ENCODE results near the gene RAB8A. TPM values are rescaled to one million over a fixed set of nuclear protein-coding genes. Genes with fewer than 3 reads are reported as not detected.
A peak's percentile ranks its signal among the peaks of the same experiment; 100 is the strongest.

The RAB8A gene
- total RNA-seq: 100 to 1,000 TPM; 156 to 167 TPM

DNA sequence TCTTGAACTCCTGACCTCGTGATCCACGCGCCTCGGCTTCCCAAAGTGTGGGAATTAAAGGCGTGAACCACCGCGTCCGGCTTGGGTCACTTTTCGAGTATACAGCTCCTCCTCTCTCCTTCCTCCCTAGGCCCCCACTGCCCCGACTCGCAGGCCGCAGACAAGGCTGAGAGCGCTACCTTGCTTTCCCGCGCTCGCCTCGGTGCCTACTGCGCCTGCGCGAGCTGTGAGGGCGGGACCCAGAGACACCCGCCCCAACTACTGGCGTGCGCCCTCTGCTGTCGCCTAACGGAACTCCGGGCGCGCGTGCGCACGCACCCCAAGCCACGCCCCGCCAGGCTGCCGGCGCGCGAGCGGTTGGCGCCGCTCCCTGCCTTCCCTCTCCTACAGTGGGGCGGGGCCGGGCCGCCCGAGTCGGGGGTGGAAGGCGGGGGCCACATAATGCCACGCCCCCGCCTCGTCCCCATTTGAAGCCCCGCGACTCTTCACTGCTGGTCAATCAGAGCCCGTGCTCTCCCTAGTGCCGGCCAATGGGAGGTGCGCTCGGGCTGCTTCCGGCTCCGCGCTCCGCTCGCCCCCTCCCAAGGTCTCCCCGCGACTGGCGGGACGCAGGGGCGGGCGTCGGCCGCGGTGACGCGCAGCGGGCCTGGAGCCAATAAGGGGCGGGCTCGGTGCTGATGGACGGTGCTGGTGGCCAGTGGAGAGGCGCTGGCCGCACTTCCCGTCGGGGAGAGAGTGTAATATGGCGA, at the start of gene RAB8A:
TSS of gene RAB8A (plus strand) at position 730 of the 749 bp plus-strand sequence. CDS start at position 743, 13 bp downstream.
- Mint-ChIP-seq H3K9me3 (ENCODE audit: insufficient read depth) (no peaks in the 10 kb centered on the region), H3K4me1 (ENCODE audit: low read depth) (peaks cover 39% of the 10 kb centered on the region), H3K27me3 (ENCODE audit: low read depth) (no peaks in the 10 kb centered on the region), H3K36me3 (ENCODE audit: low read depth) (peaks cover 26% of the 10 kb centered on the region), H3K27ac (peak within 1 kb of the TSS; percentile 99), H3K4me3 (peak within 1 kb of the TSS; percentile 98)
- ATAC-seq (peak; percentile 96), DNase-seq (peak; percentile 98)
- CTCF ChIA-PET: interaction anchor here (0.6 to 2.6 kb wide), 26 partner anchors 8 to 659 kb away, joined by 3 to 20 read pairs (median 4); partner anchors contain the start of genes FAM32A, HSH2D and TPM4
- POLR2A ChIA-PET: interaction anchor here (0.6 to 3.3 kb wide), 16 partner anchors 15 to 1530 kb away, joined by 3 to 19 read pairs (median 4); partner anchors contain the start of genes FAM32A, HSH2D and TPM4

DNA sequence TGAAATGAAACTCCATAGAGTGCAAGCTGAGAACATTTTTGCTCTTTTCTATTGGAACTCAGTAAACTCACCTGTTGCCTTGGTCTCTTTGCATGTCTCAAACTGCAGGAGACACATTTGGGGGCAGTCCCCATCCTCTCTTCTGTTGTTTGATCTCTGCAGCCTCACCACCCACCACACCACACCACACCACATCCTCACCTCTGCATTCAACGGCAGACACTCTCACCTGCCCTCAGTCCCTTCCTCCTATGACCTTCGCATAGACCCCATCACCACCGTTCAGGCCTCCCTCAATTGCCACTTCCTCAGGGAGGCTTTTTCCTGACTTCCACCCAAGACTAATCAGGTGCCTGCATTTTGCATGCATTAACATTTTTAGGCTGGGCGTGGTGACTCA, 49.7 kb upstream of the RAB8A start:
- Mint-ChIP-seq H3K9me3 (ENCODE audit: insufficient read depth) (peaks cover 2% of the 10 kb centered on the region), H3K27ac (peak overlapping the region; percentile 60), H3K36me3 (ENCODE audit: low read depth) (no peaks in the 10 kb centered on the region), H3K27me3 (ENCODE audit: low read depth) (peaks cover 12% of the 10 kb centered on the region), H3K4me3 (peak overlapping the region; percentile 13), H3K4me1 (ENCODE audit: low read depth) (peaks cover 33% of the 10 kb centered on the region)
- ATAC-seq (peak; percentile 86), DNase-seq (peak; percentile 89)
- ChIA-PET POLR2A (interaction anchor here (1.2 to 3.1 kb wide), 3 partner anchors 10 to 24 kb away, joined by 3 to 8 read pairs (median 4); no protein-coding TSS in a partner anchor), CTCF (interaction anchor here (0.9 to 7.8 kb wide), 16 partner anchors 9 to 432 kb away, joined by 3 to 92 read pairs (median 8); partner anchors contain the start of genes FAM32A, RAB8A and TPM4)

DNA sequence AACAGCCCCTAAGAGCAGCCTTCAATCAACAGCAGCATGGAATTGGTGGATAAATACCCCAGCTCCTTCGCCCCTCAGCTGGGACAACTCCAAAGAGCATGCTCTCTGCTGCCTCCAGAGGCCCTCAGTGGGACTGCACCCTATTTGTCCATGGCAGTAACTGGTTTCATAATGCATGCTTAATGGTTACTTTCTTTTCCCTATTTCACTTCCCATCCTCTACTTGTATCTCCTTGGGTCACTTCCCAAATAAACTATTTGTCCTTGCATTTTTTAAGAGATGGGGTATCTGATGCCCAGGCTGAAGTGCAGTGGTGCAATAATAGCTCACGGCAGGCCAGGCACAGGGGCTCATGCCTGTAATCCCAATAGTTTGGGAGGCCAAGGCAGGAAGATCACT, 48.9 kb upstream of the RAB8A start:
- DNase-seq (peak; percentile 75), ATAC-seq (peak; percentile 45)
- Mint-ChIP-seq H3K27me3 (ENCODE audit: low read depth) (peaks cover 12% of the 10 kb centered on the region), H3K4me3 (no peak overlapping the region), H3K36me3 (ENCODE audit: low read depth) (no peaks in the 10 kb centered on the region), H3K4me1 (ENCODE audit: low read depth) (peaks cover 34% of the 10 kb centered on the region), H3K27ac (no peak overlapping the region), H3K9me3 (ENCODE audit: insufficient read depth) (no peaks in the 10 kb centered on the region)
- ChIA-PET POLR2A (interaction anchor here (1.2 to 3.1 kb wide), 4 partner anchors 13 to 81 kb away, joined by 3 to 17 read pairs (median 6); partner anchors contain the start of genes HSH2D and TPM4), CTCF (interaction anchor here (0.8 to 7.8 kb wide), 22 partner anchors 10 to 433 kb away, joined by 3 to 92 read pairs (median 6); partner anchors contain the start of genes FAM32A, HSH2D, RAB8A and TPM4)

DNA sequence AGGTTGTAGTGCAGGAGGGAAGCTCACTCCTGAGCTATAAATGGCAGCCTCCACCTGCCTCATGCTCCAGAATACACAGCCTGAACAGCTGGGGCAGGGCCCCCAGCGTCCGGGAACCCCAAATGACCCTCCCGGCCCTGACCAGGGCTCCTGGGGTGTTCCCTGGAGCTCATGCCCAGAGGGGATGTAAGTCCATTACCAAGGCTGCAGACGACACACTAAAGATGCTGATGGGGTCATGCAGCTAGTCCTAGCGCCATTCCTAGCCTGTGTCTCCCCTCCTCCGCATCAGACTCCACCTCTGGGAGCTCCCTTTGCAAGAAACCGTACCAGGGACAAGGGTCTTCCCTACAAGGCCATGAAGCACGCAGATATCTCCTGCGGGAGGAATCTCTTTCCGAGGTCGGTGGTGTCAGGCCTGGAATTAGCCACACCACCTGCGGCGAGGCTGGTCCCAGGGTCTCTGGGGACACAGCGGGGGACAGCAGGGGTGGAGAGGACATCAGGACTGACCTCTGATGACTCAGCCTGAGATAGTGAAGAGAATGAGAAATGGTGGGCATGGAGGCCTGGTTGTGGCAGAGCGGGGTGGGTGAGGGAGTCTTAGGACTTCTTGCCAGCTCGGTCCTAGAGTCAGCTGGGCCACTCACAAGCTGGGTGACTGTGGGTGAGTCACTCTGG, 47.3 kb upstream of the RAB8A start:
- Mint-ChIP-seq H3K27me3 (ENCODE audit: low read depth) (peaks cover 12% of the 10 kb centered on the region), H3K36me3 (ENCODE audit: low read depth) (no peaks in the 10 kb centered on the region), H3K4me3 (no peak overlapping the region), H3K9me3 (ENCODE audit: insufficient read depth) (no peaks in the 10 kb centered on the region), H3K4me1 (ENCODE audit: low read depth) (peaks cover 34% of the 10 kb centered on the region), H3K27ac (no peak overlapping the region)
- CTCF ChIA-PET: interaction anchor here (1.0 to 7.8 kb wide), 11 partner anchors 10 to 121 kb away, joined by 3 to 92 read pairs (median 6); partner anchors contain the start of genes FAM32A, HSH2D, RAB8A and TPM4
- ATAC-seq: no peak
- POLR2A ChIA-PET: interaction anchor here (0.6 to 3.1 kb wide), 5 partner anchors 10 to 47 kb away, joined by 3 to 17 read pairs (median 3); partner anchors contain the start of gene TPM4
- no peak for DNase-seq

DNA sequence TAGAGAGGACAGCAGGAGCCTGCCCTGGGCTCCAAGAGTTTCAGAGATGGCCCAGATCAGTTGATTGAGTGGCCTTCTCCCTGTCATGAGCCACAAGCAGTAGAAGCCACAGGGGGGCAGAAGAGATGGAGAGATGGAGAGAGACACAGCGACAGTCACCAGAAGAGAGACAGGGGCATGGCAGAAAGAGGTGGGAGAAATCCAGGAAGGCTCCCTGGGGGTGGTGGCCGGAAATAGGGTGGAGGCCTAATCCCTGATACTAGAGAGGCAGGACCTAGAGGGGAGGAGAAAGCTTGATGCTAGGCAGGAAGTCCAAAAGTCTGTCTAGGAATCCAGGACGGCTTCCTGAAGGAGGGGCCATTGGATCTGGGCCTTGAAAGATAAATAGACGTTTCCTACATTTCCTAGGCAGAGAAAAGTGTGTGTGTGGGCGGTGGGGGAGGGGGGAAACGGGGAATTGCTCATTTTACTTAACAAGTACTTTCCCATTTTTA, 45.0 kb upstream of the RAB8A start:
- DNase-seq (peak; percentile 72), ATAC-seq (no peak)
- Mint-ChIP-seq H3K27ac (no peak overlapping the region), H3K36me3 (ENCODE audit: low read depth) (no peaks in the 10 kb centered on the region), H3K27me3 (ENCODE audit: low read depth) (peaks cover 4% of the 10 kb centered on the region), H3K4me1 (ENCODE audit: low read depth) (peaks cover 36% of the 10 kb centered on the region), H3K9me3 (ENCODE audit: insufficient read depth) (no peaks in the 10 kb centered on the region), H3K4me3 (no peak overlapping the region)
- POLR2A ChIA-PET: interaction anchor here (0.7 to 1.1 kb wide), 3 partner anchors 10 to 18 kb away, joined by 3 read pairs; partner anchors contain the start of gene TPM4
- CTCF ChIA-PET: interaction anchor here (0.9 to 7.8 kb wide), 8 partner anchors 8 to 119 kb away, joined by 3 to 92 read pairs (median 4); partner anchors contain the start of genes FAM32A, HSH2D and TPM4

DNA sequence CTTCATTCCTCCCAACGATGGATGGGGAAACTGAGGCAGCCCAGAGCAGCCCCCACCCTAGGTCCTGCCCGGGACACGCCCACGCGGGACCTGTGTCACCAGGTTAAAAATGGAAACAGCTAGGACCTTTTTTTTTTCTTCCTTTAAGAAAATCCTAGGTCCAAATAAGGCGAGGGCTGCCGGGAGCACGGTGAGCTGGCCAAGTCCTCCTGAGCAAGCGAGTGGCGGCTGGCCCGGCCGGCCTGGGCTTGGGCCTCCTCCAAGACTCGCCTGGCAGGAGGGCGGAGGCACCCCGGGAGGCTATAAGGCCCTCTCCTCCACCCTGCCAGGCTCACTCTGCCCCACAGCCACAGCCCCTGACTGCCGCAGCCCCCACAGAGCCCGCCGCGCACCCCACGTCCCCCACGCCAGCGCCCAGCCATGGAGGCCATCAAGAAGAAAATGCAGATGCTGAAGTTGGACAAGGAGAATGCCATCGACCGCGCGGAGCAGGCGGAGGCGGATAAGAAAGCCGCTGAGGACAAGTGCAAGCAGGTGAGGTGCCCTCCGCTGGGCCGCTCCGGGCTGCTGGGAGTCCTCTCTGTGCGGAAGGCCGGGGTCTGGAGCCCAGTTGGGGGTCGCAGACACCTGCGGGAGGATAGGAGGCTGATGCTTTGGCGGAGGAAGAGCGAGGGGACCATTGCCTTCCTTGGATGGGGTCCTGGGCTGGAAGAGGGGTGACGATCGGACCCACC, 44.3 kb upstream of the RAB8A start:
- ATAC-seq (no peak), DNase-seq (no peak)
- H3K36me3 Mint-ChIP-seq (ENCODE audit: low read depth): no peaks in the 10 kb centered on the region
- no peaks in the 10 kb centered on the region for H3K9me3 Mint-ChIP-seq (ENCODE audit: insufficient read depth)
- H3K27me3 Mint-ChIP-seq (ENCODE audit: low read depth): no peaks in the 10 kb centered on the region
- CTCF ChIA-PET: interaction anchor here (1.7 to 7.8 kb wide), 4 partner anchors 7 to 118 kb away, joined by 6 to 92 read pairs (median 8); partner anchors contain the start of genes FAM32A and TPM4
- peaks cover 35% of the 10 kb centered on the region for H3K4me1 Mint-ChIP-seq (ENCODE audit: low read depth)
- H3K4me3 Mint-ChIP-seq: no peak overlapping the region
- H3K27ac Mint-ChIP-seq: no peak overlapping the region
- POLR2A ChIA-PET: no interaction called here

DNA sequence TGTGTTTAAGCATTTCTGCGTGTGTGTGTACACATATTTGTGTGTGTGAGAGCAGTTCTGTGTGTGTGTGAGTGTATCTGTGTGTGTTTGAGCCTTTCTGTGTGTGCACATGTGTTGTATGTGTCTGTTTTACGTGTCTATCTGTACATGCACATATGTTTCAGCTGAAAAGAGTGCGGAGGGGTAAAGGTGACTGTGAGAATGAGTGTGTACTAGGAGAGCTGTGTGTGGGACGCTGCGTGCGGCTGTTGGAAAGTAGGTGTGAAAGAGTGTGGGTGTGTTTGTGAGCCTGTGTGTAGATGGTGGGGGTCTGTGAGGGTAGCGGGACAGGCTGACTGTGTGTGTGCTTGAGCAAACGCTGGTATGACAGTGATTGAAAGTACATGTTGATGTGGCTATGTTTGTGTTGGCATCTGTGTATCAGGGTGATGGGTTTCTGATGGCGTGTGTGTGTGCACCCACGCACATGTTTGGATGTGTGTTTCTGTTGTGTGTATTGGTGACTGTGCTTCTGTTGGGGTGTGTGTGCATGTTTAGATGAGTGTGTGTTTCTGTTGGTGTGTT, 42.9 kb upstream of the RAB8A start:
- no peaks in the 10 kb centered on the region for H3K27me3 Mint-ChIP-seq (ENCODE audit: low read depth)
- H3K27ac Mint-ChIP-seq: no peak overlapping the region
- ATAC-seq (no peak), DNase-seq (no peak)
- no peaks in the 10 kb centered on the region for H3K36me3 Mint-ChIP-seq (ENCODE audit: low read depth)
- POLR2A ChIA-PET: no interaction called here
- CTCF ChIA-PET: no interaction called here
- H3K9me3 Mint-ChIP-seq (ENCODE audit: insufficient read depth): no peaks in the 10 kb centered on the region
- peaks cover 38% of the 10 kb centered on the region for H3K4me1 Mint-ChIP-seq (ENCODE audit: low read depth)
- no peak overlapping the region for H3K4me3 Mint-ChIP-seq

DNA sequence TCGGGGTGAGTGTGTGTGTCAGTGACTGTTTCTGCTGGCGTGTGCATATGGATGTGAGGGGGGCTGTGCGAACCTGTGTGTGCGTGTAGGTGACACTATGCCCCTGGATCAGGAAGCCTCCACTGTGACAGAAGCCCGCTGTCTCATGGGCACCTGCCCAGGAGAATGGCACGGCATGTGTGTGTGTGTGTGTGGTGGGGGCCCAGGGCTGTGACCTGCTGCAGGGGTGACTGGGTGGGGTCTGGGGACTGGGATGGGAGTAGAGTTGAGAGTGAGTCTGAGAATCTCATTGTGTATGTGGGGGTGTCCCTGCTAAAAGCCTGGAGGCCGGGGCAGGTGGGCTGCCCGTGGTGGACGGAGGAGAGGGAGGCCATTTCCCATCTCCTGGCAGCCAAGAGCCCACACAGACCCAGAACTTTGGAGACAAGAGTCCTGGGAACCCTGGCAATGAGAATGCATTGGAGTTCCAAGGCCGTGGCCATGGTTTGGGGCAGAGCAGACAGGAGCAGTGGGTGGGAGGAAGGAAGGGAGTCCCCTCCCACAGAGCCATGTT, 41.8 kb upstream of the RAB8A start:
- DNase-seq (no peak), ATAC-seq (no peak)
- Mint-ChIP-seq H3K27ac (no peak overlapping the region), H3K4me3 (no peak overlapping the region), H3K9me3 (ENCODE audit: insufficient read depth) (no peaks in the 10 kb centered on the region), H3K27me3 (ENCODE audit: low read depth) (no peaks in the 10 kb centered on the region), H3K4me1 (ENCODE audit: low read depth) (peaks cover 45% of the 10 kb centered on the region), H3K36me3 (ENCODE audit: low read depth) (no peaks in the 10 kb centered on the region)
- ChIA-PET CTCF (interaction anchor here (0.7 to 9.1 kb wide), 13 partner anchors 6 to 110 kb away, joined by 3 to 92 read pairs (median 4); partner anchors contain the start of genes HSH2D and RAB8A), POLR2A (interaction anchor here (0.6 to 2.2 kb wide), 7 partner anchors 11 to 133 kb away, joined by 3 to 15 read pairs (median 5); partner anchors contain the start of genes FAM32A, HSH2D and RAB8A)

DNA sequence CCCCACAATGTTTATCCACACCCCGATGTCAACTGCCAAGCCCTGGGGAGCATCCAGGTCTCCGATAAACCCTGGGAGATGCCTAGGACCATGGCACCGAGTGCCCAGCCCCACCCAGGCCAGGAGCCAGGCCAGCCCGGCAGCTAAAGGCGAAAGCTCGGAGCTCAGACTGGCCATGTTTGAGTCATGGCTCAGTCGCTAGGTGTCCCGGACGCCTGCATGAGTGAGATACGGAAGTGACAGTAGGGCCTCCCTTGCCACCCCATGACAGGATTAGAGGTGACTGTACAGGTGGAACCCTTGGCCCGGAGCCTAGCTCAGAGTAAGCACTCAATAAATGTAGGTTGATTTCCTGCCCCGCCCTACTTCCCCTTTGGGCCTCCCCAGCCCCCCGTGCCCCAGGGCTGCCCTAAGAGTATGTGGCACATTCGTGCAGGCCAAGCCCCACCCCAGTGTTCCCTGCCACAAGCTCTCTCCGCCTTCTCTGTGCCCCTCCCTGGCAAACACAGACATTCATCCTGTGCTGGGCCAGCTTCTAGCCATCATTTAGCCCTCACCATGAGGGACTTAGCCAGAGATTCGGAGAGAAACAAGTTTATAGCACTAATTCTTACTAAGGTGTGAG, 41.2 kb upstream of the RAB8A start:
- no peaks in the 10 kb centered on the region for H3K27me3 Mint-ChIP-seq (ENCODE audit: low read depth)

More for the DNA sequence above, 41.2 kb upstream of the RAB8A start:
- Mint-ChIP-seq H3K9me3 (ENCODE audit: insufficient read depth) (no peaks in the 10 kb centered on the region), H3K27ac (no peak overlapping the region), H3K4me3 (no peak overlapping the region), H3K4me1 (ENCODE audit: low read depth) (peaks cover 51% of the 10 kb centered on the region), H3K36me3 (ENCODE audit: low read depth) (no peaks in the 10 kb centered on the region)
- ATAC-seq (peak; percentile 95), DNase-seq (peak; percentile 92)
- ChIA-PET CTCF (interaction anchor here (0.7 to 9.1 kb wide), 15 partner anchors 7 to 109 kb away, joined by 3 to 92 read pairs (median 4); partner anchors contain the start of genes HSH2D and RAB8A), POLR2A (interaction anchor here (0.6 to 2.2 kb wide), 10 partner anchors 11 to 132 kb away, joined by 3 to 15 read pairs (median 4); partner anchors contain the start of genes AP1M1, FAM32A, HSH2D and RAB8A)

Data from activated CD8-positive, alpha-beta T cell treated with anti-CD3 and anti-CD28 coated beads, Interleukin-2, amount 10 ng/mL, durations not matched to agents 7 days and 5 days (primary cell).